Activated T-cell treated with anti-CD3 and anti-CD28 coated beads, Interleukin-2, amount 50 U/mL, for 1 hour (primary cell): ENCODE data around the gene CPT1B.
"Not testable (repeated sequence)": the region's sequence is repeated elsewhere in the genome, so short reads cannot be mapped to it uniquely, and the experiment has no call there.

Experiments used
- DNase-seq: peaks from one replicate; pipeline ENCODE4 v3.0.0-alpha.2; 2020

The CPT1B gene

DNA sequence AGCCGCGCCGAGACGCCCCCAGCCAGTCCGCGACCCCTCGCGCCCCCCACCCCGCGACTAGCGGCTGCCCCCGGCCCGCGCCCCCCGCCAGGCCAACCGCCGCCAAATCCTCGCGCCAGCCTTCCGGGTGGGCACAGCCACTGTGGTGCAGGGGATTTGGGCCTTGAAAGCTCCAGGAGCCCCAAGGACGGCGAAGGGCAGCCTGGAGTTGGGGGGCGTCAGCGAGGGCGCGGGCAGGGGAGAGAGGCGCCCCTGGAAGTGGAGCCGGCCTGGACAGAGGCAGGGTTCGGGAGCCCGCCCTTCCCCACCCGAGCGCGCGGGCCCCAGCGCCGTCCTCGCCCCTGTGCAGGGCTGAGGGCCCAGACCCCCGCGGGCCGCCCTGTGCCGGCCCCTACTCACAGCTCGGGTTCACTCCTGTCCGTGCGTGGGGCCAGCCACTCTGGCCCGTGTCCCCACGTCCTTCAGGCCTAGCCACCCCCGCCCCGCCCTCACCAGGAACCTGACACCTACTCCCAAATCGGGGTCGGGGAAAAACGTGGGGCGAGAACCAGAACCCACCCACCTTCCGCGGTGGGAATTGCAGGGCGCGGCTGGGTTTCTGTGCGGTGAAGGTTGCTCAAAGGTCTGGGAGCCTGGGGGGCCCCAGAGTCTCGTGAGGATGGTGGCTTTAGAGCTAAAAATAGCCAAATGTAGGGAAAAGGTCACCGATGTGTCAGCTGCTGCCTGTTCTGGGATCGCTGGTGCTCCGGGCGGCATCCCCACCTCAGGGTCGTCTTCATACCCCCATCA is at the start of gene CPT1B:
TSS of gene CPT1B (minus strand) at position 441 of the 789 bp plus-strand sequence. CDS start 512 bp downstream, outside the sequence.
- DNase-seq = no peak

- DNase-seq = no peak
These were observed 48.8 kb upstream of the CPT1B start for GRCh38 chr22:50626850-50627641.

DNA sequence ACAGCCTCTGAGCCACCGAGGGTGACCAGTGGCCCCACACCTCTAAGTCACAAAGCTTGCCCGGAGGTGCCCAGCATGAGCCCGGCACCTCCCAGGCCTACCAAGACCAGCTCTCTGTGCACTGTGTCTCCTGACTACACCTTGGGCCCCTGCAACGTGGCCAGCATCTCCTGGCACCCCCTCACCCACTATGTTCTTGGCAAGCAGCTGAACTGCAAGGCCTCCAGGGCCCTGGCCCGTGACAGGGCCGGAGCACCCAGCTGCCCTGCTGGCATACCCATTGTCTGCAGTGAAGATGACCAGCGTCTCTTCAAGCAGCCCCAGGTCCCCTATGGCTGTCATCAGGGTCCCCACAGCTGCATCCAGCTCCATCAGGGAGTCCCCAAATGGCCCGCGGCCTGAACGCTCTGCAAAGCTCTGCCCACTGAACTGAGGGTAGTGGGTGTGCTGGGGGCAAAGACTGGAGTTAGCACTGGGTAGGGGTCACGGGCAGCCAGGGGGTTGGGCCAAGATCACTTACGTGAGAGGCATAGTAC is 48.2 kb upstream of the CPT1B start:
- no peak for DNase-seq

- DNase-seq = no peak
These were observed 47.5 kb upstream of the CPT1B start for GRCh38 chr22:50625568-50626313.

DNA sequence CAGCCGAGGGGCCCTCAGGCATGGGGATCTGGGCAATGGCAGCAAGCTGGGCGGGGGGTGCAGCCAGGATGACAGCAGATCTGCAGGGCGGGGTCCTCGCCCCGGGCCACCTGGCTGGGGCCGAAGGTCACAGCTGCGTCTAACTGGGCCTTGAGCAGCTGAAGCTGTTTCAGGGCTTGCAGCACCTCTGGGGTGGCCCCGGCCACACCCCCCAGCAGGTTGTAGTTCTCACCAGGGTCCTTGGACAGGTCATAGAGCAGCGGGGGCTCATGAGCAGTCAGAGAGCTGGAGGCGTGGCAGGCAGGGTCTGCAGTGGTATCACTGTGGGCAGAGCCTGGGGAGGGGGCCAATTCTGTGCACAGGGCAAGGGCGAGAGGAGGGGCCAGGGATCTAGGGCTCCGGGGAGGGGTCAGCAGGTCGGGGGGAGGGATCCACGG is 46.9 kb upstream of the CPT1B start:
- DNase-seq = no peak

GRCh38 chr22:50624347-50625130 is 46.3 kb upstream of the CPT1B start:
- no peak for DNase-seq

- DNase-seq = no peak
These were observed 44.6 kb upstream of the CPT1B start for GRCh38 chr22:50622723-50623327.

- peak; percentile 43 for DNase-seq
These were observed 43.9 kb upstream of the CPT1B start for GRCh38 chr22:50621948-50622722.

- DNase-seq = peak; percentile 58
These were observed 43.2 kb upstream of the CPT1B start for GRCh38 chr22:50621356-50621880.

- peak; percentile 63 for DNase-seq
These were observed 42.5 kb upstream of the CPT1B start for GRCh38 chr22:50620593-50621355.

DNA sequence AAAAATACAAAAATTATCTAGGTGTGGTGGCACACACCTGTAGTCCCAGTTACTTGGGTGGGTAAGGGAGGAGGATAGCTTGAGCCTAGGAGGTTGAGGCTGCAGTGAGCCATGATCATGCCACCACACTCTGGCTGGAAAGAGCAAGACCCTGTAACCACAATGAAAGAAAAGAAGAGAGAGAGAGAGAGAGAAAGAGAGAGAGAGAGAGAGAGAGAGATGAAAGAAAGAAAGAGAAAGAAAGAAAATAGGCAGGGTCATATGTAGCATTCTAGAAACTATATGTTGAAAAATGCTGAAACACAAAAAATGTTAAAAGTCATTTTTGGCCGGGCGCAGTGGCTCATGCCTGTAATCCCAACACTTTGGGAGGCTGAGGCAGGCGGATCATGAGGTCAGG is 36.1 kb upstream of the CPT1B start:
- not testable (repeated sequence) for DNase-seq

- no peak for DNase-seq
These were observed 35.2 kb upstream of the CPT1B start for GRCh38 chr22:50613291-50613981.

DNA sequence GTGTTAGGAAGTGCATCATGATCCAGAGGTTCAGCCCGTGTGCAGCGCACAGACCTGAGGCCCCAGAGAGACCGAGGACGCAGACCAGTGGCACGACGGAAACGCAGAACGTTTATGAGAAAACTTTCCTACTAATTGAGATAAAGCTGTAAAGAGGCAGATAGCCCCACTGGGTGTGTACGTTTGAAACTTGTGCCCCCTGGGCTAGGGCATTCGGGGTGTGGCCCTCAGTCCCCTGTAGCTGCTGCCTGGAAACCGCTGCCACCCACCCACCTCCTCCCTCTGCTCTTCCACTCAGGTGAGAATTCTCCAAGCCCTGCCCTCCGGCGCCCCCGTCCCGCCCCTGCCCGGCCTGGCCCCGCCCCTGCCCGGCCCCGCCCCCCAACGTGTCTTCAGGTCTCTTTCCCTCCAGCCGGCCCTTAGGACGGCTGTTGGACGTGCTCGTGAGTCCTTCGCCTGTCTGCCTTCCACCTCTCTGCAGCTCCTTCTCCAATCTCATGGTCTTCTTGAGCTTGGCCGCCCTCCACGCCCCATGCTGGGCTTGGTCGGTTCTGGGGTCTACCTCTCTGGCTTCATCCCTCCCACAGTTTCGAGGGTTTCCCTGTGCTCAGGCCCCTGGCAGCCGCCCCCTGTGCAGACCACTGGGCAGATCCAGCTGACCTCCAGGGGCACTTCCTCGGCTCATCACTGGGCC is 34.4 kb upstream of the CPT1B start:
- DNase-seq = no peak

GRCh38 chr22:50612168-50612527 is 33.9 kb upstream of the CPT1B start:
- no peak for DNase-seq

GRCh38 chr22:50611341-50612060 is 33.3 kb upstream of the CPT1B start:
- DNase-seq = no peak

DNA sequence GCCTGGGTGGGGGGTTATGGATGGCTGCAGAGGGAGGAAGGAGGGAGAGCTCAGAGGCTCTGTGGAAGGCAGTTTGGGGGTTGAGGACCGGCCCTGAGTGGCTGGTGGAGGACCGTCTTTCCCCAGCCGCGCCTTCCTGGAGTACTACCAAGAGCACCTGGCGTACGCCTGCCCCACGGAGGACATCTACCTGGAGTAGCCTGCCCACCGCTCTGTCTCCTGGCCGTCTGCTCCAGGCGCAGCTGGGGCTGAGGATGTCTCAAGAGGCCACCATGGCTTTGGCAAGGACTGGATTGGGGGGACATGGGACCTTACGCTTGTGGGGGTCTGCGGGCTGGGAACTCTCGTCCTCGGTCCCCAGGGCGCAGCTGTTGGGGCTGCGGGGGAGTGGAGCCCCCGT is 32.4 kb upstream of the CPT1B start:
- DNase-seq = no peak

DNA sequence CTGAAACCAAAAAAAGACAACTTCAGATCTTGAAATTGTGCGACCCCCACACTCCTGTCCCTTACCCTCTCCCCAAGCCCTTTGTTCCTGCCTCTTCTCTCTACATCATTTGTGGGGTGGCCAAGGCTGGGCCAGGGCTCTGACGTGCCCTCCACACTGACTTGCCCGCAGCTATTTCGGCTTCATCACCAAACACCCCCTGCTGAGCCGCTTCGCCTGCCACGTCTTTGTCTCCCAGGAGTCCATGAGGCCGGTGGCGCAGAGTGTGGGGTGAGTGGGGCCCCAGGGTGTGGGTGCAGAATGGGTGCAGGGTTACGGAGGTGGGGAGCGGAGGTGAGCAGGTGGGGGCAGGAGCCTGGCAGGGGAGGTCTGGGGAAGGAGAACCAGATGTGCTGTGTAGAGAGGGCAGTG is 31.8 kb upstream of the CPT1B start:
- no peak for DNase-seq

DNA sequence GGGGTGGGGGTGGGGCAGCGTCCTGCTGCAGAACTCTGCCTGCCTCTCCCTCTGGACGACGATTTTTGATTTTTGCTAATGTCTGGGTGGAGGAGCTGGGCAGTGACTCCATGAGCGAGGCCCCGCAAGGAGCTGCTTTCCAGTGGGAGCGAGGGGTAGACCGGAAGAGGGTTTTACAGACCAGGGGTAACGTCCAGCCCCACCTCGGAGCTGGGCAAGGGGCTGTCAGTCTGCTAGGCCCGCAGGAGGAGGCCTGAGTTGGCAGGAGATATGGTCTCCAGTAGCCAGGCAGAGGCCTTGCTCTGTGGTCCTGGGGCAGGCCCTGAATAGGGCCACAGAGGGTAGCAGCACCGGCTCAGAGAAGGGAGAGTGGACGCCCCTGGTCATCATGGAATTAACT is 31.4 kb upstream of the CPT1B start:
- DNase-seq = no peak
